RWPE1 (cell line): ENCODE data around the gene TMEM119.

Experiments
- CTCF ChIA-PET: fragments of 350-600 bp; sonication (Branson Sonifier 250); formaldehyde crosslinking; extraction: SDS; loops from one replicate; lab custom pipeline; 2021; lab: Yijun Ruan, JAX
- POLR2A ChIA-PET: fragments of 400-600 bp; formaldehyde crosslinking; extraction: SDS; loops from one replicate; lab custom pipeline; 2020; ENCODE audit warnings: antibody characterized with exemption; ENCODE audit not compliant: low non-redundant PET; lab: Yijun Ruan, JAX
- DNase-seq: peaks from one replicate; pipeline ENCODE4 v3.0.0; 2012; ENCODE audit warnings: low spot score
- H3K27ac ChIP-seq: fragments of 450-650 bp; 2 replicates; pipeline ENCODE4 v1.5.1; 2017
- TF ChIP-seq, protein P1 (sequence below): fragments of 450-650 bp; conservative IDR thresholded peaks from 2 replicates; pipeline ENCODE4 v1.5.1; 2017; ENCODE audit warnings: low read depth, mild to moderate bottlenecking

Gene TMEM119

DNA sequence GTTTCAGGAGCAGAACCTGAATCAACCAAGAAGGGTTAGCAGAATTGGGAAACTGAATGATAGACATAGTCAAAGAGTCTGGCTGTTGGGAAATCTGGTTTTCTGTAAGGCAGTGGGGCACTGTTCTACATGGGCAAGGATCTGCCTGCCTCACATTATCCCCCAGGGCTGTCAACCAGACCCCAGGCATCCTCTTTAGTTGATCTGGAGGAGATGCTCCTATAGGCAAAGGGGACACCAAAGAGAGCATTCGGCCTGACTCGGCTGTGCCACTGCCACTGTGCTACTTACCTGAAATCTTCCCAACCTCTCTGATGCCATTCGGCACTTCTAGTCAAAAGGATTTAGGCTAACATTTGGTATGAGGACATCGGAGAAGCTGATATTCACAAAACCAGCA lies 31.4 kb downstream of the TMEM119 start:
- TF ChIP-seq, protein P1, sequence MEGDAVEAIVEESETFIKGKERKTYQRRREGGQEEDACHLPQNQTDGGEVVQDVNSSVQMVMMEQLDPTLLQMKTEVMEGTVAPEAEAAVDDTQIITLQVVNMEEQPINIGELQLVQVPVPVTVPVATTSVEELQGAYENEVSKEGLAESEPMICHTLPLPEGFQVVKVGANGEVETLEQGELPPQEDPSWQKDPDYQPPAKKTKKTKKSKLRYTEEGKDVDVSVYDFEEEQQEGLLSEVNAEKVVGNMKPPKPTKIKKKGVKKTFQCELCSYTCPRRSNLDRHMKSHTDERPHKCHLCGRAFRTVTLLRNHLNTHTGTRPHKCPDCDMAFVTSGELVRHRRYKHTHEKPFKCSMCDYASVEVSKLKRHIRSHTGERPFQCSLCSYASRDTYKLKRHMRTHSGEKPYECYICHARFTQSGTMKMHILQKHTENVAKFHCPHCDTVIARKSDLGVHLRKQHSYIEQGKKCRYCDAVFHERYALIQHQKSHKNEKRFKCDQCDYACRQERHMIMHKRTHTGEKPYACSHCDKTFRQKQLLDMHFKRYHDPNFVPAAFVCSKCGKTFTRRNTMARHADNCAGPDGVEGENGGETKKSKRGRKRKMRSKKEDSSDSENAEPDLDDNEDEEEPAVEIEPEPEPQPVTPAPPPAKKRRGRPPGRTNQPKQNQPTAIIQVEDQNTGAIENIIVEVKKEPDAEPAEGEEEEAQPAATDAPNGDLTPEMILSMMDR, result no peak
- H3K27ac ChIP-seq, result peak overlapping the region; percentile 76
- ChIA-PET POLR2A (no interaction called here), CTCF (interaction anchor here (1.5 to 4.4 kb wide), 2 partner anchors 51 to 54 kb away, joined by 4 to 30 read pairs; no protein-coding TSS in a partner anchor)
- no peak for DNase-seq

GRCh38 chr12:108565976-108566375 lies 31.9 kb downstream of the TMEM119 start:
- ChIA-PET CTCF (interaction anchor here (0.6 to 4.4 kb wide), 3 partner anchors 52 to 77 kb away, joined by 3 to 30 read pairs (median 4); no protein-coding TSS in a partner anchor), POLR2A (interaction anchor here (0.6 kb wide), 1 partner anchor 255 kb away, joined by 3 read pairs; no protein-coding TSS in a partner anchor)
- TF ChIP-seq, protein P1, result no peak
- DNase-seq, result peak; percentile 85
- peak overlapping the region; percentile 76 for H3K27ac ChIP-seq

DNA sequence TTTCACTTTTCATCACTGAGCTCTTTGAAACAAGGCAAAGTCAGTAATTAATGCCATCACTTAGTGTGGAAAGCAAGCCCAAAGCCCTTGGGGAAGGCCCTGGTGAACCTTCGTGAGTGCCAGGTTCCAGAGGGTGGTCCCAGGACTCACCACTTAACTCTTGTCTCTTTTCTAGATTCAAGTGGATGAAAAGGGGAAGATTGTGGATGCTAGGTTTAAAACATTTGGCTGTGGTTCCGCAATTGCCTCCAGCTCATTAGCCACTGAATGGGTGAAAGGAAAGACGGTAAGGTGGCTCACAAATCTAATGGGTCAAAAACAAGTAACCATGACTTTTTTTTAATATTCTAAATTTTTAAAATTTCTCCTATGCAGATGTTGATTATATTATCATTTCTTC lies 32.7 kb downstream of the TMEM119 start:
- ChIA-PET POLR2A (interaction anchor here (0.6 kb wide), 1 partner anchor 47 kb away, joined by 3 read pairs; no protein-coding TSS in a partner anchor), CTCF (interaction anchor here (0.6 to 4.4 kb wide), 3 partner anchors 52 to 238 kb away, joined by 3 to 30 read pairs (median 4); no protein-coding TSS in a partner anchor)
- TF ChIP-seq, protein P1, result no peak
- DNase-seq, result no peak
- no peak overlapping the region for H3K27ac ChIP-seq

DNA sequence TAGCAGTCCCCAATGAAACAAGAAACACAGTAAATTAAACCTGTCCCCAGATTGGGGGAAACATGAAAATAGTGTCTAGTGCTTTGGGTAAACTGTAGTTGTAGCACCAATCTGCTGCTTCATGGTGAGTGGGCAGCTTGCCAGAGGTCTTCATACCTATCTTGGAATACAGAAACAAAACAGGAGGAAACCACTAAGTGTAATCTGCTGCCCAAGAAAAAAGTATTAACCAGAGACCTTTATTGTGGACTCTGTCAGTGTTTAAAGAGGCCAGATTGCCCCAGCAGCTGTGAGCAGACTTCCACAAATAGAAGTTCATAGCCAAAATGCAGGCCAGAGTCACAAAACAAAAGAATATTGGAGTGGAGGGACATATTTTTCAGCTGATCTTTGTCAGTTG lies 33.2 kb downstream of the TMEM119 start:
- DNase-seq, result no peak
- ChIA-PET POLR2A (interaction anchor here (0.6 kb wide), 1 partner anchor 48 kb away, joined by 3 read pairs; no protein-coding TSS in a partner anchor), CTCF (interaction anchor here (1.2 to 4.4 kb wide), 2 partner anchors 53 to 239 kb away, joined by 4 to 30 read pairs; no protein-coding TSS in a partner anchor)
- H3K27ac ChIP-seq, result no peak overlapping the region
- TF ChIP-seq, protein P1, result no peak

DNA sequence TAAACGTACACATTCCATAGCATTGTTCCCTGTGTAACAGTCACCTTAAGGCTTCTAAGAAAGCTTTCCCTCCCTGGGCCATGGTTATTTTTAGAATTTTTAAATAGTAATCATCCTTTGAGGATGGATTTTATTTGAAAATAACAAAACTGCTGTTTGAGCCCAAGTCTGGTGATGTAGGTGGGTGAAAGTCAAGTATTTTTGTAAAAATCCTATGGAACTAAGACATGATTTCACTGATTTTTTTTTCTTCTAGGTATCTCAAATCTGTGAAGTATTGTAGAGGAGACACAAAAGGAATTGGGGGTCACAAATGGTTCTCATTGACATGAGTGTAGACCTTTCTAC lies 34.1 kb downstream of the TMEM119 start:
- DNase-seq, result no peak
- H3K27ac ChIP-seq, result peak overlapping the region; percentile 83
- ChIA-PET CTCF (interaction anchor here (0.6 to 4.4 kb wide), 5 partner anchors 8 to 152 kb away, joined by 3 to 30 read pairs (median 4); no protein-coding TSS in a partner anchor), POLR2A (no interaction called here)
- TF ChIP-seq, protein P1, result peak; percentile 48

DNA sequence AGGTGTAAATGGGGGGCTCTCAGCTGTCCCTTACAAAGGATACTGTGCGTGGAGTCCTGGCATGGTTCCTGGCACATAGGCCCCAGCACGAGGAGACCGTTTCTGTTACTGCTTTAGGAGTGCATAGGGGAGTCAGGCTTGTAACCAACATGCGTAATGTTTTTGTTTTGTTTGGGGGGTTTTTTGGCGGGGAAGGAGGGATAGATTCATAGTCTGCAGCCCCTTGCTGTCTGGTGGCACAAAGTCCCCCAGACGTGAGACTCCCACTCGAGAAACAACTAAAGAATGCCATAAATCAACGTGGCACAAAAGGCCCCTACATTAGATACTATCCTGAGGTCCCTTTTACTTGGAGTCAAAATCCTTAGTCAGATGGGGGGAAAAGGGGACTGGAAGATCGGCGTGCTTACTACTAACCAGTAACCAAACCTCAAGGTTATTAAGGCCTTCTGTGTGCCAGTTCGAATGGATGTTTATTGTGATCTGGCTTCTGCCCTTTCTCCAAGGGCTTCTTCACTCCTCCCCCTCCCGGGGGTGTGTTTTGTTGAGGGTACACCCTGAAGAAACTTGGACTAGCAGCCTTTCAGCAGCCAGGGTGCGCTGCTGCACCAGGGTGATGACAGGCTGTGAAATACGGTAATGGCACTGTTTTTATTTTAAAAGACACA lies 34.6 kb downstream of the TMEM119 start:
- CTCF ChIA-PET, result interaction anchor here (0.6 to 4.4 kb wide), 4 partner anchors 54 to 152 kb away, joined by 3 to 30 read pairs (median 4); no protein-coding TSS in a partner anchor
- POLR2A ChIA-PET, result no interaction called here
- peak overlapping the region; percentile 83 for H3K27ac ChIP-seq

More for the DNA sequence above, 34.6 kb downstream of the TMEM119 start:
- peak; percentile 94 for DNase-seq
- TF ChIP-seq, protein P1, result peak; percentile 89
